Inflammatory macrophage treated with lipopolysaccharide for 4 hours (primary cell): ENCODE results near the gene ORM1.
A peak's percentile ranks its signal among the peaks of the same experiment; 100 is the strongest.
"Not testable (repeated sequence)": the region's sequence is repeated elsewhere in the genome, so short reads cannot be mapped to it uniquely, and the experiment has no call there.

Source experiments
- DNase-seq: peaks from one replicate; pipeline ENCODE4 v3.0.0-alpha.2; 2020

ORM1 gene

DNA sequence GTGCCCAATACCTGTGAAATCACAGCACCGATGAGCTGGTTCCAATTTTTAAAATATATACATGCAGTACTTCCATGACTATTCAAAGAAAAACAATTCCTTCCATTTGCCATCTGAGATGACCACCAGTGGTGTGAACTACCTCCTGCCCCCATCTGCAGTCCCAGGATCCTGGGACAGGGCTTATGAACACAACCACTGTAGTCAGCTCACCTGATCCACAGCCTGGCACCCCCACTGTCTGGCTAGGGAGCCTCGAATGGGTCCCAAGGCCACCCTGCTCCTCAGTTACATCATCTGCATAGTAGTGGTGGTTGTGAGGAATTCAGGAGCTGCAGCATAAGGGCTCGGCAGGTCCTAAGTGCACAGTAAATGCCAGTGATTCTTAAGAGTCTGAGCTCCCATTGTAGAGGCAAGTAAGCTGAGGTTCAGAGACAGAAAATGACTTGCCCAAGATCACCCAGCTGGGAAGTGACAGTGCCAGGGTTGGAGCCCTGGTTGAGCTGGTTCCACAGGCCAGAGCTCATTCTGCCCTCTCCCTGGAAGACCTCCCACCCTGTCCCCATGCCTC is 2.9 kb downstream of the ORM1 start:
- not testable (repeated sequence) for DNase-seq

DNA sequence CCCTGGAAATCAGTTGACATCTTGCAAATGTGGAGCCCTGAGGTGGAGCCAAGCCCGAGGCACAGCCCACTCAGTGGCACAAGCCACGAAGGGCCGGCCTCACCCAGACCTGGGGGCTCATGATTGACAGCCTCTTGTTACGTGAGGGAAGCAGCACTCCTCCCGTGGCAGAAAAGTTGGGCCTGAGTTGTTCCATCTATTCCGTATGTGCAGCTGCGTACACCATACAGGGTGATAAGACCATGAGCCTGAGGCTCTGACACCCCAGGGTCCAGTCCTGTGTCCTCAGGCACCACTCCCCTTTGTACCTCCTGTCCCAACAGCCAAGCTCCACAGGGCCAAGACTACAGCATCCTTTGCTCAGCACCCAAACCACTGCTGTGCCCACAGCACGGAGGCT is 4.9 kb downstream of the ORM1 start:
- no peak for DNase-seq

DNA sequence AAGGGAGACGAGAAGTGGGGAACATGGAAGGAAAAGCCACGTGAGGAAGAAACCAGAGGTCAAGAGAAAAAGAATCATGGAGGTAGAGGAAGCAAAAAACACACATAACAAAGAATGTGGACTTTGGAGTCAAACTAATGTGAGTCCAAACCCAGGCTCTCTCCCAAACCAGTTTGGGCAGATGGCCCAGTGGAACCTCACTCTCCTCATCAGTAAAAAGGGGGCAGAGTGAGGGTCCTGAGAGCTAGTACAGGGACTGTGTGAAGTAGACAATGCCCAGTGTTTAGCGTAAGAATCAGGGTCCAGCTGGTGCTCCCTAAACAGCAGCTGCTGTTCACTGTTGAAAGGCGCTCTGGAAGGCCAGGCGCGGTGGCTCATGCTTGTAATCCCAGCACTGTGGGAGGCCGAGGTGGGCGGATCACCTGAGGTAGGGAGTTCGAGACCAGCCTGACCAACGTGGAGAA is 5.5 kb downstream of the ORM1 start:
- DNase-seq: not testable (repeated sequence)

DNA sequence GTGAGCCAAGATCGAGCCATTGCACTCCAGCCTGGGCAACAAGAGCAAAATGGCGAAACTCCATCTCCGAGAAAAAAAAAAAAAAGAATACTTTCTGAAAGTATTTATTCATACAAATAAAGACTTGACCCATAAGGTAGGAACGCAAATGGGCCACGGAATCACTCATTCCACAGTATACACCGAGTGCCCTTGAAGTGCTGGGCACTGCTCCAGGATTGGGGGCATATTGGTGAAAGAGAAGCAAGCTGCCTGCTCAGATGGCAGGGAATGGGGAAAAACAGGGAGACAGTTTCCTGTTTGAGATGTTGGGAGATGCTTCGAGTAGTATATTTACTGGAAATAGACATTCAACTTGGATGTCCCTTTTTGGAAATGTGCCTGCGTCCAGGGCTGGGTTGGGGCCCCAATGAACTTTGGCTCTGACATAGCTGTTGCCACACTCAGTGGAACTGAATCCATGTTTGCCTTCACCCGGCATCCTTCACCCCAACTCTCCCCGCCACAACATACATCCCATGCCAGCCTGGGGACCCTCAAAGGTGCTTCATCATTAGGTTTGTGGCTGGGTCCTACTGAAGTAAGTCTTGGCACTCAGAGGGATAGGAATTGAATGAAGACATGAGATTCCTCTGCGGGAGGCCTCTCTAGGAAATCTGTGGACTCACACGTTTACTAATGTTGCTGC is 6.2 kb downstream of the ORM1 start:
- DNase-seq: not testable (repeated sequence)

DNA sequence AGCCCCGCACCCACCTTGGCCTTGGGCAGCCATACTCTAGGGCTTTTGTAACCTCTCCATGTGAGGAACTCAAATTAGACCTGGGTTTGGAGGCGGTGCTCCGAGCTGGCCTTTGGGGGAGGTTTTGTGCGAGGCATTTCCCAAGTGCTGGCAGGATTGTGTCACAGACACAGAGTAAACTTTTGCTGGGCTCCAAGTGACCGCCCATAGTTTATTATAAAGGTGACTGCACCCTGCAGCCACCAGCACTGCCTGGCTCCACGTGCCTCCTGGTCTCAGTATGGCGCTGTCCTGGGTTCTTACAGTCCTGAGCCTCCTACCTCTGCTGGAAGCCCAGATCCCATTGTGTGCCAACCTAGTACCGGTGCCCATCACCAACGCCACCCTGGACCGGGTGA is 6.7 kb downstream of the ORM1 start, which contains the start of gene ORM2:
ORM2 (plus strand) TSS at position 245 of the 398 bp plus-strand sequence; CDS start at position 281, 36 bp downstream.
- DNase-seq: not testable (repeated sequence)

DNA sequence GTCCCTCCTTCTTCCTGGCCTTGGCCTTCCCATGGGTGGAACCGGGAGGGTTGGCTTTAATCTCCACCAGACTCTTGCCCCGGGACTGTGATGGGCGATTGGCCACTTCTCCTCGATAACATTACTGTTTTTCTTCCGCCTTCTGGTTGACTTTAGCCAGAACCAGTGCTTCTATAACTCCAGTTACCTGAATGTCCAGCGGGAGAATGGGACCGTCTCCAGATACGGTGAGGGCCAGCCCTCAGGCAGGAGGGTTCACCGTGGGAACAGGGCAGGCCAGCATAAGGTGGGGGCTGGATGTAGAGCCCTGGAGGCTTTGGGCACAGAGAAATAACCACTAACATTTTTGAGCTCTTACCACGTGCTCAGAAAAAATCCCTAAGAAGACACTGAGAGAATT is 7.7 kb downstream of the ORM1 start:
- no peak for DNase-seq

DNA sequence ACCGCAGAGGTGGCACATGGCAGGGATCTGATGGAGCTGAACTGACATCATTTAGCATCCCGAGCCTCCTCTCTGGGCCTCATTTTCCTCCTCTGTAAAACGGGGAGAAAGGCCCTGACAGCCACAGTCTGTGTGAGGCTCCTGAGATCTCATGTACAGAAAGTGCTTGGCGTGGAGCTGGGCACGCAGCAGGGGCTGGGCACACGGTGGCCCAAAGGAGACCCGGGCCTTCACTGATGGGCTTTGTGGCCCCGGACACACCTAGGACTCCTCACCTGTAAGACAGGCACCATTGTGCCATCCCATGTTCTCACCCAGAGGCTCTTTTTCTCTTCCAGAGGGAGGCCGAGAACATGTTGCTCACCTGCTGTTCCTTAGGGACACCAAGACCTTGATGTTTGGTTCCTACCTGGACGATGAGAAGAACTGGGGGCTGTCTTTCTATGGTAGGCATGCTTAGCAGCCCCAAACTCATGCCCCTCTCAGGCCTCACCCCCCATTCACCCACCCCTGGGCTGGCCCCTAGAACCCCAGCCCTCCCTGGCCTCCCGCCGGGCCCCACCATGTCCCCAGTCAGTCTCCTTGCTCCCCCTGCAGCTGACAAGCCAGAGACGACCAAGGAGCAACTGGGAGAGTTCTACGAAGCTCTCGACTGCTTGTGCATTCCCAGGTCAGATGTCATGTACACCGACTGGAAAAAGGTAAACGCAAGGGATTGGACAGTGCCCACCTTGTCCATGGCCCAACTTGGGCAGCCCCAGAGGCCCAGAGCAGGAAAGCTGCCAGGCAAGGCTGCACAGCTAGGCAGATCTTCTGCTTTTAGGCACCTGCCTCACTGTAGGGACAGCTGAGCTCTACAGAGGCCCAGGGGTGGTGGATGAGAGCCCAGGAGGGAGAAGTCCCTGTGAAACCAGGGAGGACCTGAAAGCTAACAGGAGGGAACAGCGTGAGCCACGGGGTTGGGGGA is 8.6 kb downstream of the ORM1 start:
- not testable (repeated sequence) for DNase-seq

DNA sequence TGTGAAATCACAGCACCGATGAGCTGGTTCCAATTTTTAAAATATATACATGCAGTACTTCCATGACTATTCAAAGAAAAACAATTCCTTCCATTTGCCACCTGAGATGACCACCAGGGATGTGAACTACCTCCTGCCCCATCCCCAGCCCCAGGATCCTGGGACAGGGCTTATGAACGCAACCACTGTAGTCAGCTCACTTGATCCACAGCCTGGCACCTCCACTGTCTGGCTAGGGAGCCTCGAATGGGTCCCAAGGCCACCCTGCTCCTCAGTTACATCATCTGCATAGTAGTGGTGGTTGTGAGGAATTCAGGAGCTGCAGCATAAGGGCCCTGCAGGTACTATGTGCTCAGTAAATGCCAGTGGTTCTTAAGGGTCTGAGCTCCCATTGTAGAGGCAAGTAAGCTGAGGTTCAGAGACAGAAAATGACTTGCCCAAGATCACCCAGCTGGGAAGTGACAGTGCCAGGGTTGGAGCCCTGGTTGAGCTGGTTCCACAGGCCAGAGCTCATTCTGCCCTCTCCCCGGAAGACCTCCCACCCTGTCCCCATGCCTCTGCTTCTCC is 9.7 kb downstream of the ORM1 start:
- not testable (repeated sequence) for DNase-seq

DNA sequence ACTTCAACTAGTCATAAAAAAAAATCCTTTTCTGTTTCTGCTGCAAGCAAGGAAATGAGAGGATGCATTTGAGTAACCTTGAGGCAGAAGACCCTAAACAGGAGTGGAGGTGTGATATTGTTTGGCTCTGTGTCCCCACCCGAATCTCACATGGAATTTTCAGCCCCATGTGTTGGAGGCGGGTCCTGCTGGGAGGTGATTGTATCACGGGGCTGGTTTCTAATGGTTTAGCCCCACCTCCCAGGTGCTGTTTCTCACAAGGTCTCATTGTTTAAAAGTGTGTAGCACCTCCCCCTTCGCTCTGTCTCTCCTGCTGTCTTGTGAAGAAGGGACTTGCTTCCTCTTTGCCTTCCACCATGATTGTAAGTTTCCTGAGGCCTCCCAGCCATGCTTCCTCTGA is 10.8 kb downstream of the ORM1 start:
- not testable (repeated sequence) for DNase-seq

DNA sequence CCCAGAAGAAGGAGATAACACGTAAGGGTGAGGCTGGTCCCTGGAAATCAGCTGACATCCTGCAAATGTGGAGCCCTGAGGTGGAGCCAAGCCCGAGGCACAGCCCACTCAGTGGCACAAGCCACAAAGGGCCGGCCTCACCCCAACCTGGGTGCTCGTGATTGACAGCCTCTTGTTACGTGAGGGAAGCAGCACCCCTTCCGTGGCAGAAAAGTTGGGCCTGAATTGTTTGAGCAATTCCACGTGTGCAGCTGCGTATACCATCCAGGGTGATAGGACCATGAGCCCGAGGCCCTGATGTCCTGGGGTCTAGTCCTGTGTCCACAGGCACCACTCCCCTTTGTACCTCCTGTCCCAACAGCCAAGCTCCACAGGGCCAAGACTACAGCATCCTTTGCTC is 11.6 kb downstream of the ORM1 start:
- no peak for DNase-seq

DNA sequence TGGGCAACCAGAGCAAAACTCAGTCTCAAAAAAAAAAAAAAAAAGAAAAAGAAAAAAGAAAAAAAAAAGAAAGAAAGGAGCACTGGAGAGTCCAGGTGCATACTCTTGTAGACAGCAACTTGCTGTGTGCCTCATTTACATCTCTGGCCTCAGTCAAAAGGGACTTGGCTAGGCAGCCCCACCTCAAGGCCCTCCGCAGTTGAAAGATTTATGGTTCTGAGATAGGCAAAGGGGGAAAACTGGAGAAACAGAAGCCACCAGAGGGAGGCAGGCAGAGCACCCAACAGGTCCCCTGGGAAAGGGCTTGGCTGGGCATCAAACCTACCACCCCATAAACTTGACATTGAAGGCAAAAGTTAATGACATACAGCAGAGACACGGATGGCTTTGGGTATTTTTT is 12.8 kb downstream of the ORM1 start:
- no peak for DNase-seq

DNA sequence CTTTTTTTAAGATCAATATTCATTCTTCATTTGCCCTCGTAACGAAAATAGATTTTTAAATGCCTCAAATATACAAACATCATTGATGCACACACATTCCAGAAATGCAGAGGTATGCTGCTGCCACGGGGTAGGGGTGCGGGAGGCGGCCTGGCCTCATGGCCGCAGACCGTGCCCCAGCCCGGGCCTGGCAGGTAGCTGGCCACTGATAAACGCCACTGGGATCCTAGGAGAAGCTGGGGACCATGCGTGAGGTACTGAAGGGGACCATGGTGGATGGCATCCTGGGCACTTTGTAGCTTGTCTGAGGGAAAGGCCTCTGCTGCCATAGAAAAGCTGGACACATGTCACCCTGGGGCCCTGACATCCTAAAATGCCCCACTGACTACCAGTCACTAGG is 13.3 kb downstream of the ORM1 start:
- DNase-seq: no peak

DNA sequence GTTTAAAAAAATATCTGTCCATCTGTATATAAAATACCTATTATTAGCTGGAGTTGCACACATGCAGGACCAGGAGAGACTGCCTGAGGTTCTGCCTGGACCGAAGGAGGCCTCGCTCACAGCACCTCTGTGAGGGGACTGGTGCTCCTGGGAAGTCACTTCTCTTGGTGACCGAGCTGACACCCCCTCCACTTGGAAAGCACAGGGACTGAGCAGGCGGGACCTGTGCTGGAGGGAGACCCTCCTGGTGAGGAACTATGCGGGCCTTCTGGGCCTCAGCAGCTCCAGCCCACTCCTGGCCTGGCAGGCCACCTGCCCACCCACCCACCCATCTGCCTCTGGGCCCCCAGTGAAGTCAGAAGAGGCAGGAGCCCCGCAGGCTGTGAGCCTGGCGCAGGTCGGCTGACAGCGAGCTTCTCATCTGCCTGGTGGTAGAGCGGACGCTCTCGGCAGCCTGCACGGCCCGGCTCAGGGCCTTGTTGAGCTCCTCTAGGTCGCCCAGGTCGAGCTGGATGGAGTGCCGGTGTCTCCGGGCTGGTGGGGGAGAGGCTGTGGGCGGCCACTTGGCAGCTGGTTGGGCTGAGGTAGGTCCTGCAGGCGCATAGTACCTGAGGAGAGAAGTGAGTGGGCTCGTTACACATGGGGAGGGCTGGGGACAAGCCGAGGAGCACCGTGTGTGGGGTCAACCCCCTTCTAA is 13.9 kb downstream of the ORM1 start:
- DNase-seq: no peak

DNA sequence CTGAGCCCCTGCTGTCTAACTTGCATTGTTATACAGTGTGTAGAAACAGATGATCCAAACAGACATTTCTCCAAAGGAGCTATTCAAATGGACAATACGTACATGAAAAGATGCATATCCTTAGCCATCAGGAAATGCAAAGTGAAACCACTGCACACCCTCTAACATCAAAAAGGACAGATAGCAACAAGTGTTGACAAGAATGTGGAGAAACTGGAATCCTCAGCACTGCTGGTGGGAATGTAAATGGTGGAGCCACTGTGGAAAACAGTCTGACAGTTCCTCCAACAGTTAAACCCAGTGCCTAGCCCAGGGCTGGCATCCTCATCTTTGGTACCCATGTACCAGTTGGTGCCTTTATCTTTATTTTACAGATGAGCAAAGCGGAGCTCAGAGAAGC is 15.3 kb downstream of the ORM1 start:
- DNase-seq: no peak

DNA sequence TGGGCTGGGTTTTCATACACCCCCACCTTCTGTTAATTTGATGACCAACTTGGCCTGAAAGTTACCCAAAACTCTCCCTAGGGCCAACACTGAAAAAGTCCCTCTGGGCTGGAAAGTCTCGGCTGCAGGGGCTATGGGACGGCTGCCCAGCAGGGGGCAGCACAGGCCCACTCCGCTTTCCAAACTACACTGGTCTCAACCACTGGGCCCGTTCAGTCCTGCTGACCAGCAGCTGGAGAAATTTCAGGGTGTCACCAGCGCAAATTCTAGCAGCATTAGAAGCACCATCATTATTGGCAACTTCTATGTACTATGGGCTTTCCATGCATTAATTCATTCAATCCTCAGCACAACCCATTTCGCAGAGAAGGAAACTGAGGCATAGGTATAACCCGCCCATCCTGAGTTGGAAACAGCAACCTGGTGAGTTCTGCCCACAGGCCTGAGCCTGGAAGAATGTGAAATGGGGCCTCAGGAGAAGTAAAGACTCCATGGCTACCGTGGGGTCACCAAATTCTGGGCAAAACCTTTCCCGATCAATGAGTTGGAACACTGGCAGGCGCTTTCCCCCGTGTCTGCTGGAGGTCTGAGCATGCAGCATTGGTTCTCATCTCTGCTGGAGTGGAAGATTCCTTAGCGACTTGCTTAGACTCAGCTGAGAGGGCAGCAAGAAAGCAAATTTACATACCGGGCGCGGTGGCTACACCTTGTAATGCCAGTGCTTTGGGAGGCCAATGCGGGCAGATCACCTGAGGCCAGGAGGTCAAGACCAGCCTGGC is 16.4 kb downstream of the ORM1 start:
- peak; percentile 57 for DNase-seq

DNA sequence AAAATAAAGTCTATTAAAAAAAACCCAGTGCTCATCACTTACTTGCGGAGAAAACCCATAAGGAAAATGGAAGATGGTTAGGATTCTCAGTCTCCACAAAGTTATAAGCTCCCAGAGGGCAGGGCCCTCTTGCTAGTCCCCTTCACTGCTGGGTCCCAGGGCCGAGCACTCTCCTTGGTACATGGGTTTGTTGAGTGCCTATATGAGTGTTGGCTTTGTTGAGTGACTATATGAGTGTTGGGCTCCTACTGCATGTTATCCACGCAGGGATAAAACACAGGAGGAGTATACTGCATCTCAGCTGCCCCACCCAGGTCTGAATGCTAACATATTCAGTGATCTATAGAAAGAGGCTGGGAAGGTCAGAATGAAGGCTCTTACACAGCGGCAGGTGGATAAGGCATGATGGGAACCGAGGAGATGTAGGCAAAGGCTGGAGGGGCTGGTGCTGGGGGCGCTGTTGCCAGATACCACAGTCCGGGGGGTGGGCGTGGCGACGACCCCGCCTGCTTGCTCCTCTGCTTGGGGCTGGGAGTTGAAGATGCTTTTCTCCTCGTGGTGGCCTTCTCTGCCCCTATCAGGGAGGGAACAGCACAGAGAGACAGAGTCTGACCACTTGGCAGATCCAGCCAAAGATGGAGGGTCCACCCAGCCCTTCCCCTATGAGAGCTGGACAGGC is 18.4 kb downstream of the ORM1 start:
- no peak for DNase-seq

DNA sequence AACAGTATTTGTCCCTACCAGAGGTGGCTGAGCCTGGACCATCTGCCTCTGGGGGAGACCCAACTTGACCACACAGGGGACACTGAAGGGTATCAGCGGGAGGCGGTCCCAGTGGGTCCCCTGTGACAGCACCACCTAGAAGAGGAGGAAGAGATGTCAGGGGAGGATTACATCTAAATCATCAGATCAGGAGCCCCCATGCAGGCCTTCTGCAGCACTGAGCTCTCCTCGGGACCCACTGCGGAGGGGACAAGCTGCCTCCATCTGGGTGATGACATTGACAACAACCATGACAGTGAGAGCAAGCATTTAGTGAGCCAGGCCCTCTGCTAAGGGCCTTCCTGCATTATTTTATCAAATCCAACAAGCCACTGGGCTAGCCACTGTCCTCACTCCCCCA is 19.1 kb downstream of the ORM1 start:
- DNase-seq: no peak

DNA sequence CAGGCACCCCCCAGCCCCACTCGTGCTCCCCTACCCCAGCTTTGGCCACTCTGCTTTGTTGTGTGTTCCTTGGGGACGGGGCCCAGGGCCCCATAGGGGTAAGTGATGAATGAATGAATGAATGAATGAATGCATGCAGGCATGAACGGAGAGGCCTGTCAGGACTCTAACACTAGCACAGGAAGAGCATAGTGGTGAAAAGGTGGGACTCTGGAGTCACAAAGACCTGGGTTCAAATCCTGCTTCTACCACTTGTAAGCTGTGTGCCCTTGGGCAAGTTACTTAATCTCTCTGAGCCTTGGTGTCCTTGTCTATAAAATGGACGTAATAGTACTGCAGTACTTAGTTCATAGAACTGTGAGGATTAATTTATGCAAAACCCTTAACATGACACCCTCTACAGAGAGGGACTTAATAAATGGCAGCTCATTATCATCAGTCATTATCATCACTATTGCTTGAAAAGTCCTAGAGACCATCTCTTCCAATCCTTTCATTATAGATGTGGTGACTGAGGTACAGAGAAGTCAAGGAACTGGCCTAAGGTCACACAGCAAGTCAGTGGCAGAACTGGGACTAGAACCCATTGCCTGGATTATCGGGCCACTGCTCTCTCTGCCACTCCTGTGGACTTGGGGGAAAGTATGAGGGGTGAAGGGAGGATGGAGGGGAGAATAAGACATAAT is 20.0 kb downstream of the ORM1 start:
- DNase-seq: no peak

DNA sequence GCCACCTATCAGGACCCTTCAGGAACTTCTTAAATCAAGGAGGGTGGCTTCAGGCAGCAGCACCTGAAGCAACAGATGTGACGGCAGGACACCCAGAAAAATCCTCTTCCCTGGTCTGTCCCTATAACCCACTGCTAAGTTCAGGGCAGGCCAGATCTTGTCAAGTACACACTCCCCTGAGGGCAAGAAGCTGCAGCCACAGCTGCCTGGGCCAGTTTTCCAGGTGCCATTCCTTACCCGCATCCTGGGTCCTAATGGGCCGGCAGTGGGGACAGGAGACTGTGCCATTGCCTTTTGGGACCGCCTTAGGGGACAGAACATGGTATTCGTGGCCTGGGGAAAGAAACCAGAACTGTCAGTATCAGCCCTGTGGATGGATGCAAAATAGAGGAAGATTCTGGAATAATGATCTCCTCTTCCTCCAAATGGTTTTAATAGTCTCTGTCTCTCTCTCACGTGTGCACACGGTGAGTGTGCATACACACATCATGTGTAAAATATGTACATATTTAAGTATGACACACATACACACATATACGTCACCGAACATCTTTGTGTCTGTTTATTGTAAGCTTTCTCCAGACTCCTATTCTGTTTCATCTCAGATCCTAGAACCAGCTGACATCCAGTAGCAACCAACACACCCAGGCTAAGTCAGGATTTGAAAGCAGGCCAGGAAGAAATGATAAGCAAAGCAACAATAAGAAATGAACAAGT is 20.7 kb downstream of the ORM1 start:
- no peak for DNase-seq

DNA sequence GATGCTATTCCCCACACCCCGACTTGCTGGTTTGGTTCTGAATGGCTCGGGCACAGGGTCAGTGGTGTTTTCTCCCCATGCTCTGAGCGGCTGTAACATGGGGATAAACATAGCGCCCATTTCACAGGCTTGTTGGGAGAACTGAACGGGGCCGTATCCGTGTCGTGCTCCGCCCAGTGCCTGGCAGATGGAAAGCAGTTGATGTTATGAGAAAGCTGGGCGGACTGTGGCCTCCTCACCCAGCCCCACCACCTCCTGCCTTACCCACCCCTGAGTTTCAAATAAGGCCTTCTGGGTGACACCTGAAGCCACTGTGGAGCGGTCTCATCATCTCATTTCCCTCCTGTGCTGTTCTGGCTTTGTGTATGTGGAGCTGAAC is 21.3 kb downstream of the ORM1 start:
- DNase-seq: no peak
